ENCODE measurements around the gene SNTN. TPM values are rescaled to one million over a fixed set of nuclear protein-coding genes. Genes with fewer than 3 reads are reported as not detected.

Gene SNTN
- total RNA-seq, 1 experiment from 2014 or later = not detected

GRCh38 chr3:63635186-63635585 lies 17.3 kb upstream of the SNTN start:
- no TSS peak for BruUV-seq (replicated peaks)
- Mint-ChIP-seq H3K4me3 (ENCODE audit: unreplicated experiment) (no peak overlapping the region), H3K27ac (ENCODE audit: unreplicated experiment) (no peak overlapping the region), H3K27me3 (ENCODE audit: insufficient read depth, unreplicated experiment) (peaks cover 14% of the 10 kb centered on the region), H3K36me3 (ENCODE audit: insufficient read depth, unreplicated experiment) (no peaks in the 10 kb centered on the region), H3K4me1 (ENCODE audit: low read depth, unreplicated experiment) (no peaks in the 10 kb centered on the region), H3K9me3 (ENCODE audit: unreplicated experiment) (peaks cover 11% of the 10 kb centered on the region)
- TF ChIP-seq CTCF (IDR thresholded peaks at IDR 0.05; ENCODE audit: insufficient read depth in 1 of 2, low read depth in 1 of 2, low read length in 1 of 2, severe bottlenecking in 1 of 2, unreplicated experiment in 1 of 2) = no peak
- Histone ChIP-seq H3K4me3 (ENCODE audit: low read depth, low read length) (no peak overlapping the region), H3K4me1 (no peaks in the 10 kb centered on the region), H3K9me3 (0 out of 2 replicates have a peak, but pooled peaks cover 3% of the 10 kb centered on the region), H3K36me3 (ENCODE audit: control insufficient read depth, insufficient read depth, low read length) (no peaks in the 10 kb centered on the region), H3K27me3 (replicated peaks; ENCODE audit: control insufficient read depth, insufficient read depth, low read length) (no peaks in the 10 kb centered on the region; the same call in 1 of the 2 replicates)
- CTCF ChIA-PET = no interaction called here
- intact Hi-C loops (cut with micrococcal nuclease; ENCODE audit: unreplicated experiment) = no loop called here
- no peak for DNase-seq
- POLR2A ChIA-PET = no interaction called here

GRCh38 chr3:63639806-63640205 lies 12.7 kb upstream of the SNTN start:
- intact Hi-C loops (cut with micrococcal nuclease; ENCODE audit: unreplicated experiment) = no loop called here
- Mint-ChIP-seq H3K27ac (ENCODE audit: unreplicated experiment) (no peak overlapping the region), H3K9me3 (ENCODE audit: unreplicated experiment) (peaks cover 11% of the 10 kb centered on the region), H3K4me3 (ENCODE audit: unreplicated experiment) (no peak overlapping the region), H3K36me3 (ENCODE audit: insufficient read depth, unreplicated experiment) (no peaks in the 10 kb centered on the region), H3K27me3 (ENCODE audit: insufficient read depth, unreplicated experiment) (peaks cover 10% of the 10 kb centered on the region), H3K4me1 (ENCODE audit: low read depth, unreplicated experiment) (peaks cover 12% of the 10 kb centered on the region)
- no peak for DNase-seq
- CTCF ChIA-PET = no interaction called here
- H3K36me3 ChIP-seq (ENCODE audit: control insufficient read depth, insufficient read depth, low read length) = no peaks in the 10 kb centered on the region
- H3K9me3 ChIP-seq = 0 out of 2 replicates have a peak, but pooled peaks cover 3% of the 10 kb centered on the region
- BruUV-seq (replicated peaks) = no TSS peak
- no peaks in the 10 kb centered on the region for H3K27me3 ChIP-seq (replicated peaks; ENCODE audit: control insufficient read depth, insufficient read depth, low read length)
- H3K4me3 ChIP-seq (ENCODE audit: low read depth, low read length) = no peak overlapping the region
- POLR2A ChIA-PET = no interaction called here
- H3K4me1 ChIP-seq = no peaks in the 10 kb centered on the region
- TF ChIP-seq CTCF (IDR thresholded peaks at IDR 0.05; ENCODE audit: insufficient read depth in 1 of 2, low read depth in 1 of 2, low read length in 1 of 2, severe bottlenecking in 1 of 2, unreplicated experiment in 1 of 2) = no peak

GRCh38 chr3:63642488-63642887 lies 10.0 kb upstream of the SNTN start:
- H3K9me3 Mint-ChIP-seq (ENCODE audit: unreplicated experiment) = no peaks in the 10 kb centered on the region
- ChIA-PET POLR2A (no interaction called here), CTCF (no interaction called here)
- TF ChIP-seq CTCF (IDR thresholded peaks at IDR 0.05; ENCODE audit: insufficient read depth in 1 of 2, low read depth in 1 of 2, low read length in 1 of 2, severe bottlenecking in 1 of 2, unreplicated experiment in 1 of 2) = no peak
- H3K4me1 ChIP-seq = no peaks in the 10 kb centered on the region
- H3K4me1 Mint-ChIP-seq (ENCODE audit: low read depth, unreplicated experiment) = peaks cover 14% of the 10 kb centered on the region
- H3K27ac Mint-ChIP-seq (ENCODE audit: unreplicated experiment) = no peak overlapping the region
- H3K36me3 Mint-ChIP-seq (ENCODE audit: insufficient read depth, unreplicated experiment) = no peaks in the 10 kb centered on the region
- H3K4me3 ChIP-seq (ENCODE audit: low read depth, low read length) = no peak overlapping the region
- H3K9me3 ChIP-seq = no peaks in the 10 kb centered on the region
- DNase-seq = no peak
- peaks cover 7% of the 10 kb centered on the region for H3K27me3 Mint-ChIP-seq (ENCODE audit: insufficient read depth, unreplicated experiment)
- H3K4me3 Mint-ChIP-seq (ENCODE audit: unreplicated experiment) = no peak overlapping the region
- H3K36me3 ChIP-seq (ENCODE audit: control insufficient read depth, insufficient read depth, low read length) = no peaks in the 10 kb centered on the region
- no peaks in the 10 kb centered on the region for H3K27me3 ChIP-seq (replicated peaks; ENCODE audit: control insufficient read depth, insufficient read depth, low read length)
- BruUV-seq (replicated peaks) = no TSS peak
- intact Hi-C loops (cut with micrococcal nuclease; ENCODE audit: unreplicated experiment) = no loop called here
